ENCODE data around the gene FBXO2.

FBXO2 gene

GRCh38 chr1:11697893-11698210, 43.6 kb upstream of the FBXO2 start:
- H3K27me3 ChIP-seq (ENCODE audit: insufficient read depth, low read length, poor library complexity, severe bottlenecking), result no peaks in the 10 kb centered on the region
- no peak overlapping the region for H3K4me2 ChIP-seq (ENCODE audit: low read depth, low read length, poor library complexity, severe bottlenecking)
- H4K20me1 ChIP-seq (ENCODE audit: insufficient read depth, low read length, poor library complexity, severe bottlenecking), result no peaks in the 10 kb centered on the region
- peaks cover 29% of the 10 kb centered on the region for H3K4me1 ChIP-seq (ENCODE audit: insufficient read depth, low read length, poor library complexity, severe bottlenecking)
- H3K36me3 ChIP-seq (ENCODE audit: insufficient read depth, low read length), result no peaks in the 10 kb centered on the region
- no peak overlapping the region for H3K4me3 ChIP-seq (ENCODE audit: low read length, poor library complexity, severe bottlenecking)
- H3K9ac ChIP-seq (ENCODE audit: low read depth, low read length, poor library complexity, severe bottlenecking), result no peak overlapping the region
- H2AFZ ChIP-seq (ENCODE audit: low read length), result no peak overlapping the region
- H3F3A ChIP-seq (ENCODE audit: low read depth), result no peaks in the 10 kb centered on the region; the same call in 1 of the 2 replicates
- TF ChIP-seq EZH2phosphoT487 (IDR thresholded peaks at IDR 0.05; ENCODE audit: borderline replicate concordance), result no peak
- no peak for TF ChIP-seq CTCF (conservative IDR thresholded peaks at IDR 0.05; ENCODE audit: low read length)
- no peaks in the 10 kb centered on the region for H3K9me3 ChIP-seq (ENCODE audit: insufficient read depth, low read depth, low read length)
- H3K79me2 ChIP-seq (ENCODE audit: insufficient read depth, low read length), result peaks cover 19% of the 10 kb centered on the region; the same call in 1 of the 2 replicates
- no peaks in the 10 kb centered on the region for H3K9me2 ChIP-seq (replicated peaks; ENCODE audit: low read depth, low read length)

GRCh38 chr1:11697188-11697892, 43.1 kb upstream of the FBXO2 start:
- Histone ChIP-seq H3K4me3 (ENCODE audit: low read length, poor library complexity, severe bottlenecking) (no peak overlapping the region), H3K9ac (ENCODE audit: low read depth, low read length, poor library complexity, severe bottlenecking) (no peak overlapping the region), H3K27me3 (ENCODE audit: insufficient read depth, low read length, poor library complexity, severe bottlenecking) (no peaks in the 10 kb centered on the region), H3F3A (ENCODE audit: low read depth) (no peaks in the 10 kb centered on the region; the same call in 1 of the 2 replicates), H3K4me1 (ENCODE audit: insufficient read depth, low read length, poor library complexity, severe bottlenecking) (peaks cover 34% of the 10 kb centered on the region), H3K9me2 (replicated peaks; ENCODE audit: low read depth, low read length) (no peaks in the 10 kb centered on the region), H3K36me3 (ENCODE audit: insufficient read depth, low read length) (no peaks in the 10 kb centered on the region), H3K4me2 (ENCODE audit: low read depth, low read length, poor library complexity, severe bottlenecking) (no peak overlapping the region), H3K9me3 (ENCODE audit: insufficient read depth, low read depth, low read length) (no peaks in the 10 kb centered on the region), H3K79me2 (ENCODE audit: insufficient read depth, low read length) (peaks cover 19% of the 10 kb centered on the region; the same call in 1 of the 2 replicates), H4K20me1 (ENCODE audit: insufficient read depth, low read length, poor library complexity, severe bottlenecking) (no peaks in the 10 kb centered on the region), H2AFZ (ENCODE audit: low read length) (no peak overlapping the region)
- TF ChIP-seq EZH2phosphoT487 (IDR thresholded peaks at IDR 0.05; ENCODE audit: borderline replicate concordance) (no peak), CTCF (conservative IDR thresholded peaks at IDR 0.05; ENCODE audit: low read length) (no peak)

- Histone ChIP-seq H3K9me3 (ENCODE audit: insufficient read depth, low read depth, low read length) (no peaks in the 10 kb centered on the region), H3K9ac (ENCODE audit: low read depth, low read length, poor library complexity, severe bottlenecking) (no peak overlapping the region), H2AFZ (ENCODE audit: low read length) (no peak overlapping the region), H4K20me1 (ENCODE audit: insufficient read depth, low read length, poor library complexity, severe bottlenecking) (no peaks in the 10 kb centered on the region), H3K4me1 (ENCODE audit: insufficient read depth, low read length, poor library complexity, severe bottlenecking) (peaks cover 39% of the 10 kb centered on the region), H3K79me2 (ENCODE audit: insufficient read depth, low read length) (peaks cover 27% of the 10 kb centered on the region; the same call in 1 of the 2 replicates), H3K4me3 (ENCODE audit: low read length, poor library complexity, severe bottlenecking) (no peak overlapping the region), H3F3A (ENCODE audit: low read depth) (no peaks in the 10 kb centered on the region; the same call in 1 of the 2 replicates), H3K27me3 (ENCODE audit: insufficient read depth, low read length, poor library complexity, severe bottlenecking) (no peaks in the 10 kb centered on the region), H3K4me2 (ENCODE audit: low read depth, low read length, poor library complexity, severe bottlenecking) (no peak overlapping the region), H3K9me2 (replicated peaks; ENCODE audit: low read depth, low read length) (no peaks in the 10 kb centered on the region), H3K36me3 (ENCODE audit: insufficient read depth, low read length) (no peaks in the 10 kb centered on the region)
- TF ChIP-seq CTCF (conservative IDR thresholded peaks at IDR 0.05; ENCODE audit: low read length) (no peak), EZH2phosphoT487 (IDR thresholded peaks at IDR 0.05; ENCODE audit: borderline replicate concordance) (no peak)
Measured at GRCh38 chr1:11695861-11696260, 41.6 kb upstream of the FBXO2 start.
